ENCODE results near the gene FMO4. TPM values are rescaled to one million over a fixed set of nuclear protein-coding genes. Genes with fewer than 3 reads are reported as not detected.
"Not testable (repeated sequence)": the region's sequence is repeated elsewhere in the genome, so short reads cannot be mapped to it uniquely, and the experiment has no call there.

FMO4 gene
- 1 to 10 TPM; 2.1 to 3.6 (median 2.6) TPM for polyA plus RNA-seq

GRCh38 chr1:171313835-171314320 lies at the start of gene FMO4:
Gene FMO4 (plus strand): TSS chr1:171314183. CDS start chr1:171319826, 5,643 bp downstream.
- WGBS, 3 donors, result 0 to 1% (median 1%) methylated on average over 10 of the region's 10 CpGs
- H3K27ac ChIP-seq (ENCODE audit: low read depth, low read length), result no peak within 1 kb of the TSS

GRCh38 chr1:171265686-171266085 lies 48.3 kb upstream of the FMO4 start:
- 55 to 77% (median 72%) methylated on average over 2 of the region's 2 CpGs for WGBS, 3 donors
- no peak overlapping the region for H3K27ac ChIP-seq (ENCODE audit: low read depth, low read length)

GRCh38 chr1:171266930-171267329 lies 47.1 kb upstream of the FMO4 start:
- 71 to 75% (median 75%) methylated on average over 4 of the region's 4 CpGs for WGBS, 3 donors

GRCh38 chr1:171267391-171267790 lies 46.6 kb upstream of the FMO4 start:
- WGBS, 3 donors, result 65 to 66% (median 65%) methylated on average over 1 of the region's 1 CpG
- H3K27ac ChIP-seq (ENCODE audit: low read depth, low read length), result no peak overlapping the region

More at GRCh38 chr1:171266930-171267329, 47.1 kb upstream of the FMO4 start:
- no peak overlapping the region for H3K27ac ChIP-seq (ENCODE audit: low read depth, low read length)

GRCh38 chr1:171270806-171271205 lies 43.2 kb upstream of the FMO4 start:
- H3K27ac ChIP-seq (ENCODE audit: low read depth, low read length), result no peak overlapping the region
- 91 to 95% (median 93%) methylated on average over 2 of the region's 2 CpGs for WGBS, 3 donors

GRCh38 chr1:171277534-171277933 lies 36.4 kb upstream of the FMO4 start:
- WGBS, 3 donors, result 45 to 88% (median 85%) methylated on average over 2 of the region's 2 CpGs
- H3K27ac ChIP-seq (ENCODE audit: low read depth, low read length), result no peak overlapping the region

GRCh38 chr1:171279234-171279633 lies 34.7 kb upstream of the FMO4 start:
- 80 to 89% (median 85%) methylated on average over 2 of the region's 2 CpGs for WGBS, 3 donors
- H3K27ac ChIP-seq (ENCODE audit: low read depth, low read length), result no peak overlapping the region

GRCh38 chr1:171279678-171280077 lies 34.3 kb upstream of the FMO4 start:
- WGBS, 3 donors, result 56 to 69% (median 62%) methylated on average over 3 of the region's 3 CpGs

GRCh38 chr1:171280599-171280998 lies 33.4 kb upstream of the FMO4 start:
- H3K27ac ChIP-seq (ENCODE audit: low read depth, low read length), result no peak overlapping the region
- WGBS, 3 donors, result 84 to 88% (median 86%) methylated on average over 7 of the region's 7 CpGs

More at GRCh38 chr1:171279678-171280077, 34.3 kb upstream of the FMO4 start:
- H3K27ac ChIP-seq (ENCODE audit: low read depth, low read length), result no peak overlapping the region

- WGBS, 3 donors, result 48 to 49% (median 48%) methylated on average over 4 of the region's 4 CpGs
- H3K27ac ChIP-seq (ENCODE audit: low read depth, low read length), result no peak overlapping the region
Measured at GRCh38 chr1:171286032-171286705, 27.8 kb upstream of the FMO4 start.

GRCh38 chr1:171290621-171291020 lies 23.4 kb upstream of the FMO4 start:
- no peak overlapping the region for H3K27ac ChIP-seq (ENCODE audit: low read depth, low read length)
- 75 to 90% (median 89%) methylated on average over 2 of the region's 2 CpGs for WGBS, 3 donors

GRCh38 chr1:171292799-171293198 lies 21.2 kb upstream of the FMO4 start:
- no peak overlapping the region for H3K27ac ChIP-seq (ENCODE audit: low read depth, low read length)
- 42 to 71% (median 64%) methylated on average over 1 of the region's 1 CpG for WGBS, 3 donors

- H3K27ac ChIP-seq (ENCODE audit: low read depth, low read length), result not testable (repeated sequence)
- WGBS, 3 donors, result 66 to 77% (median 75%) methylated on average over 7 of the region's 7 CpGs
Measured at GRCh38 chr1:171295383-171295782, 18.6 kb upstream of the FMO4 start.

- H3K27ac ChIP-seq (ENCODE audit: low read depth, low read length), result no peak overlapping the region
- WGBS, 3 donors, result 74 to 83% (median 82%) methylated on average over 3 of the region's 3 CpGs
Measured at GRCh38 chr1:171295821-171296220, 18.2 kb upstream of the FMO4 start.

GRCh38 chr1:171296897-171297296 lies 17.1 kb upstream of the FMO4 start:
- H3K27ac ChIP-seq (ENCODE audit: low read depth, low read length), result no peak overlapping the region
- 61 to 78% (median 66%) methylated on average over 2 of the region's 2 CpGs for WGBS, 3 donors

- 66 to 77% (median 74%) methylated on average over 4 of the region's 4 CpGs for WGBS, 3 donors
- H3K27ac ChIP-seq (ENCODE audit: low read depth, low read length), result no peak overlapping the region
Measured at GRCh38 chr1:171298696-171299095, 15.3 kb upstream of the FMO4 start.

- 67 to 76% (median 73%) methylated on average over 2 of the region's 2 CpGs for WGBS, 3 donors
- no peak overlapping the region for H3K27ac ChIP-seq (ENCODE audit: low read depth, low read length)
Measured at GRCh38 chr1:171299342-171299741, 14.6 kb upstream of the FMO4 start.

GRCh38 chr1:171300401-171300800 lies 13.6 kb upstream of the FMO4 start:
- no peak overlapping the region for H3K27ac ChIP-seq (ENCODE audit: low read depth, low read length)
- 89 to 98% (median 95%) methylated on average over 1 of the region's 1 CpG for WGBS, 3 donors

GRCh38 chr1:171310661-171311087 lies 3.3 kb upstream of the FMO4 start:
- WGBS, 3 donors, result 45 to 73% (median 51%) methylated on average over 3 of the region's 3 CpGs
- H3K27ac ChIP-seq (ENCODE audit: low read depth, low read length), result no peak overlapping the region
